Measurements from ENCODE around the gene TDRD10. TPM values are rescaled to one million over a fixed set of nuclear protein-coding genes. Genes with fewer than 3 reads are reported as not detected.
"Not testable (repeated sequence)": the region's sequence is repeated elsewhere in the genome, so short reads cannot be mapped to it uniquely, and the experiment has no call there.

The TDRD10 gene
- total RNA-seq, 1 donor from 2014 or later = 1.7 TPM

DNA sequence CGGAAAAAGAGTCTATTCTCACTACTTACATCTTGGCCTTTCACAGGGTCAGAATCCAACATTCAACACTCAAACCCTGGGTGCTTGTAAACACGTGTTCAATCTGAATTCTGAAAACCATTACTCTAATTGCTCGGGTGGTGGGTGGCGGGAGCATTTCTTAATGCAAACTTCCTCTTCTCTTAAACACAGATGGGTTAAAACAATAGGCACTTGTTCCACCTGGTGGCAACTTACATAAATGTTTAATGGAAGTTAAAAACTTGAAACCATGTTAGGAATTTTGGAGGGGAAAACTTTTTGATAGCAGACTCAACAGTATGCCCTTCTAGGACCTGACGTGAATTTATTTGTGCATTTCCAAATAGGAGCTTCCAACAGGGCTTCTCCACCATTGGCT is 23.4 kb upstream of the TDRD10 start:
- no peak for DNase-seq (ENCODE audit: low read depth, low spot score)

DNA sequence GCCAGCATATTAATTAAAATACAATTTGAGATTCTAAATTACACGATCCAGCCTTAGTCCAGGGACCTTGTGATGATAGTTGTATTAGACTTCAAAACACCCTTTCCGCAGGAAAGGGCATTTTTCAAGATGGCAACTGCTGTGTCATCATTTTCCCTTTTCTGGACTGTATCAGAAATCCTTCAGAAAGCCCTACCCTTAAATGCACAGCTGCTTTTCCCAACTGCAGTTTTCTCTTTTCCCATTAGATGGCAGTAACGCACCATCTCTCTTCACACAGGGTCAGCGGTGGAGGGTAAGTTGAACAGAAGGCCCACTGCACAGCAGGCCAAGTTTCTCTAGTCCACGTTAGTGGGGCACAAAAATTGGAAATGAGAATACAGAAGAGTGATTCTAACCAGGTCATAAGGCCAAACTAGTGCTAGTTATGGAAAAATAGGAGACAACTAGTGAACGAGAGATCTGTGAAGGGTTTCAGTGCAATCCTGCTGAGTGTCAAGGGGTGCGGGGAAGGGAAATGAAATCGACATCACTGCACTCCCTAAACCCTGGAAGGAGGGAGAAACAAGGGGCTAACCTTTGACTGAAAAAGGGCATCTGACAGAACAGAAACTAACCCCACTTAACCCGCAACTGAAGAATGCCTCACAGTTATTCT is 22.1 kb upstream of the TDRD10 start:
- peak; percentile 61 for DNase-seq (ENCODE audit: low read depth, low spot score)

DNA sequence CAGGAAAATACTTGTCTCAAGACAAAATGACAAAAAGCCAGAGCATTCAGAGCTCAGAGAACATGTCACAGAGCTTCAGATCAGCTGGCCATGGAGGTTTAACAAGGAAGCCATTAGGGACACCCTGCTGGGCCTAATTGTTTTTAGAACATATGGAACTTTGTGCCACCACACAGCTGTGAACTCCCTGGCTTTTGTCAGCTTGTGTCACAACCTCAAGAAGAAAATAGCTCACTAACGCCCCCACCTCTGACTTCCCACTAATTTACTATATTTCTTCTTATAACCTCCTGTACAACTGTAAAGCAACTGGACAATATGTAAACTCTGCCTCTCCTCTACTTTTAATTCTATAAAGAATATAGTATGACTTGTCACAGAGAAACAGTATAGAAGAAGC is 21.0 kb upstream of the TDRD10 start:
- DNase-seq (ENCODE audit: low read depth, low spot score) = no peak

- peak; percentile 64 for DNase-seq (ENCODE audit: low read depth, low spot score)
Observed at GRCh38 chr1:154483941-154484803, 17.8 kb upstream of the TDRD10 start.

DNA sequence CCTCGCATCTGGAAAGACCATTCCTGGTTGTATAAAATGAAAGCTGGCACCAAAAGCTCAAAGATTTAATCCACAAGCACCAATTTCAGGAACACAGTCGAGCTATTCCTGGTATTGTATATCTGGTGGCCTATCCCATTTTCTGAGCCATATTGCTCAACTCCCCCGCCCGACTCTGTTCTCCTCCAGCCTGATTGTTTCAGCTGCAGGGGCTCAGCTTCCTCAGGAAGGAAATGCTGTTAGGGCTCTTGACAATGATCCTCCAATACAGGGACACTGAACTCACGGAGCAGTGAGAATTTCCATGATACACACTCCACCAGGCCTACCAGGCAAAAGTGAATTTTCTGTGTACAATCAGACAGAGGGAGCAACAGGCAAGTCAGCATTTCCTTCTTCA is 16.9 kb upstream of the TDRD10 start:
- DNase-seq (ENCODE audit: low read depth, low spot score) = peak; percentile 98

DNA sequence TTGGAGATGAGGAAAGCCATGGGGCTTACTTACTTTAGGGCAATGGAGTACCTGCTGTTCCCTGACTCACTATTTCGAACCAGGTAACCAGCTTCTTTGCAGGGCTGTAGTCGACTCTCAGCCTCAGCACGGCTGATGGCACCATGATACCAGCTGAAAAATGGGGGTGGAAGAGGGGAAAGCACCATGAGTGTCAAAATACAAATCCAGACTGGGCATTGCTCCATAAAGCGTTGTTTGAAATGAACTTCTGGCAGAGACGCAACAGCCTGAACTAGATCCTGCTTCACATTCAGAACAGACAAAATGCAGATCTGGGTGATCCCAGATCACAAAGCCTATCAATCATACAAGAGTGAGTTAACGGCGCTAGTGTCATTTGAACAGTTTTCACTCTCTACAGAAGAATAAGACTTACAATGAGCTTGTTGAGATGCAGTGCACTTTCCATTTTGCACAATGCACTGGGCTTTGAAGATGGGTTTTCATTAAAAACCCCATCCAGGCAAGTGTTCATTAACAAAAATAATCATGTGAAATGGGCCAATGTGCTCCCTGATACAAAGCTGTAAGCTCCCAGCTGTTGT is 16.0 kb upstream of the TDRD10 start:
- DNase-seq (ENCODE audit: low read depth, low spot score) = no peak

DNA sequence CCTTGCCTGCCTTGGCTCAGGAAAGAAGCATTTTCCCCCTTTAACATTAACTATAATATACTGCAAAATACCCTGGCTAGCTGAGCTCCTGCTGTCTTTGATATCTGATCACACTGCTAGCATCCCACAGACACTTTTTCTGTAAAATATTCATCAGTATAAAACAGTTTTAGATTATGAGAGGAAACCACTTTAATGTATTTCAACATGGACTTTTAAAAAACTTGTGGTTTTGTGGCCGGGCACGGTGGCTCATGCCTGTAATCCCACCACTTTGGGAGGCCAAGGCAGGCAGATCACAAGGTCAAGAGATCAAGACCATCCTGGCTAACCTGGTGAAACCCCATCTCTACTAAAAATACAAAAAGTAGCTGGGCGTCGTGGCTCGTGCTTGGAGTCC is 15.3 kb upstream of the TDRD10 start:
- DNase-seq (ENCODE audit: low read depth, low spot score) = not testable (repeated sequence)

GRCh38 chr1:154488922-154489321 is 13.1 kb upstream of the TDRD10 start:
- no peak for DNase-seq (ENCODE audit: low read depth, low spot score)

GRCh38 chr1:154489695-154490274 is 12.2 kb upstream of the TDRD10 start:
- no peak for DNase-seq (ENCODE audit: low read depth, low spot score)

DNA sequence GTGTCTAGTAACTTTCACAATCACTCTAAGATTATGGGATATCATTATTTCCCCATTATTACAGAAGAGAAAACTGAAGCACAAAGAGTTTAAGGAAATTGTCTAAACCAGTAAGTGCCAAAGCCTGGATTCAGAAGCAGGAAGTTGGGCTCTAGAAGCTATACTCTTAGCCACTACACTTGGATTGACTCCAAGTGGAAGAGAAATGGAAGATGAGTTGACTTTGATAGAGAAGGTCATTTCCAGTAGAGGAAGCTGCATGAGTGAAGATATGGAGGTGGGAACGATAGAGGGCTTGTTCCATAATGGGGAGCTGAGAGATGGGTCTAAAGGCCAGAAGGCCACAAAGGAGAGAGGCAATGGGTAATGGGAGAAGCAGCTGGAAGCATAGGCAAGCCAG is 11.7 kb upstream of the TDRD10 start:
- DNase-seq (ENCODE audit: low read depth, low spot score) = no peak

DNA sequence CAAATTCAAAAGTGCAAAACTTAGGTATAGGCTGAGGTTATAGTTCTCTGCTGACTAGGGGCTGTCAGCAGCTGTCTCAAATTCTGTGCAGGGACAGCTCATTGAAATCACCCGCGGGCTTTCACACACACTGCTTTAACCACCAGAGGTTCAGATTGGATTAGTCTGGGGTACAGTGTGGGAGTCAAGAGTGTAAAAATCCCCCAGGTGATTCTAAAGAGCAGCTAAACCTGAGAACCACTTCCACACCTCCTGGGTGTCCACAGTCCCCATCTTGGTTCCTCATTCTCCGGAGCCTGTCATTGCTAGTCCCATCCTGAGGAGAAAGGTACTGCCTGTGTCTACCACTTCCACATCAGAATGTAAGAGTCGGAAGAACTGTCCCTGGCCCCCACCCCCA is 9.9 kb upstream of the TDRD10 start:
- DNase-seq (ENCODE audit: low read depth, low spot score) = no peak

GRCh38 chr1:154493276-154493675 is 8.7 kb upstream of the TDRD10 start:
- DNase-seq (ENCODE audit: low read depth, low spot score) = peak; percentile 63

DNA sequence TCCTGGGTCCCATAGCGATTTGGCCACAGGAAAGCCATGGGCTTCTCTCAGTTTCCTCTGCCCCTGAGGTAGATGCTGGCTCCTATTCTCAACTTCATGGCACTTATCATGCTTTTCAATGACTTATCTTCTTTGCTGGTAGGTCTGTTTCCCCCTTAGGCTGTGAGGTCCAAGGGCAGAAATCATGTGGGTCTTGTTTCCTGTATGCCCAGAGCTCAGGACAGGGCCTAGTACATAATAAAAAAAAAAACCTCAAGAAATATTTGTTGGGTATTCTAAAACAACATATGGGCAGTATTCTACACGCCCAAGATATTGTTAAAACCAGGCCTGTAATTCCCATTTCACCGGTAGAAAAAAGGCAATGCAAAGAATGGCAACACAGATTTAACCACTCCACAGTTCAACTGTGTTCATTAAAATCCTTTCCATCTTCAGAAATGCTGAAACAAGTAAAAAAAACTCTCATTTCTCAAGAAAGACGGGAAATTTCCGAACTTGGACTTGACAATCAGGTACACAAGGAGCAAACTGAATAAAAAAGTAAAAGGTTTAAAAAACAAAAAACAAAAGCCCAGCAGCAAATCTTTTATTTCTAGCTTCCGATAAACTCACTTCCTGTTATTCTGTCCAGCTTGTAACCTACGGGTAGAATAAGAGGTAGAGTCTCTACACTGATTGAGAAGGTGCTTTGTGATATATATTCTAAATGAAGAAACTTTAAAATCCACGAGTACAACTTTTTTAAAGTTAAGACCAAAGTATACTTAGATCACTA is 6.3 kb upstream of the TDRD10 start:
- peak; percentile 33 for DNase-seq (ENCODE audit: low read depth, low spot score)

GRCh38 chr1:154496383-154496782 is 5.6 kb upstream of the TDRD10 start:
- DNase-seq (ENCODE audit: low read depth, low spot score) = no peak

- DNase-seq (ENCODE audit: low read depth, low spot score) = peak; percentile 87
Observed at GRCh38 chr1:154497026-154497806, 4.8 kb upstream of the TDRD10 start.

DNA sequence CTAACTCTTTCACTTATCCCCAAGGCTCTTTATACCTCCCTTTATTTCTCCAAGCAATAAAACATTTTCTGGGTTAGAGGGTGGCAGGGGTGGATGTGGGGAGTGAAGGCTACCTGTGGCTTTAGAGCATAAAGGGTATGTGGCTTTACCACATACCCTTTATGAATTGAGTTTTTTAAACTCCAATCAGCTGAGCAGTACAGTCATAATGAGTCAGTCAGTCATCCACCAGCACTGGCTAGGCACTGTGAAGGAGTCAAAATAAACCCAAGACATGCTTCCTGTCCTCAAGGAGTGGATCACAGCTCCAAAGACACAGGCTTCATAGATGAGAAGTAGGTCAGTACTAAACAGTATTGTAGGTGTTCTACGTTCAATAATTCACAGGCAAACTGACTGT is 2.6 kb upstream of the TDRD10 start:
- no peak for DNase-seq (ENCODE audit: low read depth, low spot score)

- DNase-seq (ENCODE audit: low read depth, low spot score) = no peak
Observed at GRCh38 chr1:154500533-154500932, 1.5 kb upstream of the TDRD10 start.

GRCh38 chr1:154501423-154502065 is 475 bp upstream of the TDRD10 start:
- DNase-seq (ENCODE audit: low read depth, low spot score) = no peak

- no peak for DNase-seq (ENCODE audit: low read depth, low spot score)
Observed at GRCh38 chr1:154502744-154503115, 711 bp downstream of the TDRD10 start.

- no peak for DNase-seq (ENCODE audit: low read depth, low spot score)
Observed at GRCh38 chr1:154503898-154504297, 1.9 kb downstream of the TDRD10 start.
